Measurements from ENCODE around the gene TRMU.
"Not testable (repeated sequence)": the region's sequence is repeated elsewhere in the genome, so short reads cannot be mapped to it uniquely, and the experiment has no call there.

Gene TRMU

DNA sequence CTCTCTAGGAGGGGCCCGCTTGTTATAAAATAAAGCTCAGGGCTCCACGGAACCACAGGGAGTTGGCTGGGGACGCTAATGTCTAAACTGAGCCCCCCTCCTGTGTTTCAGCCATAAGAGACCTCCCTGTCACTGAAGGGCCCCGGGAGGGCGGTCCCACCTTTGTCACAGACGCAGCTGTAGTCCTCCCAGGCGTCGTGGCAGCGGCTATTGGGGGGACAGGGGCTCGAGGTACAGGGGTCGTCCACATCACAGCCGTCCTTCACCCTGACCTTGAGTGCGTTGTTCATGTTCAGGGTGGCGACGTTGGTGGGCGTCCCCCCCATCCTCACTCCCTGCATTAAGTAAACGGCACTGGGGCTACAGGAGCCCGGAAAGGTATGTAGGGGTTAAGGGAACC lies 62.0 kb downstream of the TRMU start:
- H3K4me3 ChIP-seq (ENCODE audit: low read depth, low read length) = no peak overlapping the region

GRCh38 chr22:46397951-46398350 lies 62.4 kb downstream of the TRMU start:
- no peak overlapping the region for H3K4me3 ChIP-seq (ENCODE audit: low read depth, low read length)
- no peak for DNase-seq (ENCODE audit: low read depth)

More for the DNA sequence above, 62.0 kb downstream of the TRMU start:
- DNase-seq (ENCODE audit: low read depth) = no peak

DNA sequence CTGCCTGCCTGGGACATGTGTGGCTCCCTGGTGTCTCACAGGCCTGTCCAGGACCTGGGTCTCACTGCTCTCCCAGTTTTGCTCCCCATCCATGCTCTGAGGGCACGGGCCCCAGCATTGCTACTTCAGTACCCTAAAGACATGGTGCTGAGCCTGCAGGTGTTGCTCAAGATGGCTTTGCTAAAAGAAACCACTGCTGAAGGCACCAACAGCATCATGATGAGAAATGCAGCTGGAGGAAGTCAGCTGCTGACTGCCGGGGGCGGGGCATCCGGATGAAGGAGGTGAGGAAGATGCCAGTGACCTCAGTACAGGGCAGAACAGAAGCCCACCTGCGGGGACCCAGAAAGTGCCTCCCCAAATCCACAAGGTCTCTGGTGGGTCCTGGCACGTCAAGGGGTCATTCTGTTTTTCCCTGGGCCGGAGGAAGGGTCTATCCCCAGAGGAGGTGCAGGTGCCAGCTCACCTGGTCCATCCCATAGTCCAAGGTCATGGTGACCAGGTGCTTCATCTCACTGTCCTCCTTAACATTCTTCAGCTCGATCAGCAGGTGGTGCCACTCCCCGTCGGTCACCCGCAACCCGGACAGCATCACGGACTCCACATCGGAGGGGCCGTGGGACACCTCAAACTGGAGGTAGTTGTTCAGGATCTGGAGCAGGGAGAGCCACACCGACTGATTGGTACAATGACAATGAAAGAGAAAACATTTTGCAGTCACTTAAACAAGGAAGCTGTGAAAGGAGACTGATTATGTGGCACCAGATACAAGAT lies 63.9 kb downstream of the TRMU start:
- no peak overlapping the region for H3K4me3 ChIP-seq (ENCODE audit: low read depth, low read length)
- no peak for DNase-seq (ENCODE audit: low read depth)

GRCh38 chr22:46401370-46401769 lies 65.9 kb downstream of the TRMU start:
- no peak overlapping the region for H3K4me3 ChIP-seq (ENCODE audit: low read depth, low read length)
- DNase-seq (ENCODE audit: low read depth) = no peak

DNA sequence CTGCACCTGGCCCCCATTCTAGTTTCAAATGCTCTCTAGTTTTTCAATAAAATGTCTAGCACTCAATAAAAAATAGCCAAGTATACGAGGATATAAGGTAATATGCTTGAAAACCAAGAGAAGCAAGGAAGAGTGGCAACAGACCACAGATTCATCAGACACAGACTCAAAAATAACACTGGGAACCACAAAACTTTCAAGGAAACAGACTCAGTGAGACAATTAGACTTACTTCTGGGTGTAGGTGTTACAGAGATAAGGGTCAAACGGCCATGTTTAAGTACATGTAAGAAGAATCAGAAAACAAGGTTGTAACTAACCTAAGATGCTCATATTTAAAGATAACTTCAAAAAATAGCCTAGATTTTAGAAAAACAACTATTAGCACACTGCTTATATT lies 67.0 kb downstream of the TRMU start:
- DNase-seq (ENCODE audit: low read depth) = no peak
- H3K4me3 ChIP-seq (ENCODE audit: low read depth, low read length) = no peak overlapping the region

DNA sequence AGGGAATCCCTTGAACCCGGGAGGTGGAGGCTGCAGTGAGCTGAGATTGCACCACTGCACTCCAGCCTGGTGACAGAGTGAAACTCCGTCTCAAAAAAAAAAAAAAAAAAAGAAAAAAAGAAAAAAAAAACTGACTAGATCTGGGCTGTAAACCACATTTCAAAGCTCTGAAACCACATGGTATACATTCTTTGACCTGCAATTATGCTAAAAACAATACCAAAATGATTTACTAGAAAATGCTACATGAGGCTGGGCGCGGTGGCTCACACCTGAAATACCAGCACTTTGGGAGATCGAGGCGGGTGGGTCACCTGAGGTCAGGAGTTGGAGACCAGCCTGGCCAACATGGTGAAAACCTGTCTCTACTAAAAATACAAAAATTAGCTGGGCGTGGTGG lies 68.4 kb downstream of the TRMU start:
- H3K4me3 ChIP-seq (ENCODE audit: low read depth, low read length); DNase-seq (ENCODE audit: low read depth): not testable (repeated sequence)

GRCh38 chr22:46405901-46406300 lies 70.4 kb downstream of the TRMU start:
- H3K4me3 ChIP-seq (ENCODE audit: low read depth, low read length) = no peak overlapping the region
- DNase-seq (ENCODE audit: low read depth) = no peak

DNA sequence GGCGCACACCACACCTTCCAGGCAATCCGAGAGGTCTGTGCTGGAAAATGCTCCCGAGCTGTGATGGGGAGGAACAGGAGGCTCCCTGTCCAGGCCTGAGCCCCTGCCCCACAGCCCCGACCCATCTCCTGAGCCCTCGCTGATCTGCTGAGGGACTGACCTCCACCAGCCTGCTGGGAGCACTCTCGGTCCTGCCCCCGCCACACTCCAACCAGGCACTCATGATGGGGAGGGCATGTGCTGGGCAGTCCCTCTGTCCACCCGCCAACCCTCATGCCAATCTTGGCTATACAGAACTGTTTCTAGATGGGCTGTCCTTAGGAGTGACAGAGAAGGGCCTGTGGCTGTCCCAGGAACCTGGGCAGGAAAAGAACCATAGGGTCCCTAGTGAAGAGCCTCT lies 70.8 kb downstream of the TRMU start:
- no peak for DNase-seq (ENCODE audit: low read depth)
- no peak overlapping the region for H3K4me3 ChIP-seq (ENCODE audit: low read depth, low read length)

- no peak for DNase-seq (ENCODE audit: low read depth)
- no peak overlapping the region for H3K4me3 ChIP-seq (ENCODE audit: low read depth, low read length)
Measured at GRCh38 chr22:46406791-46407190, 71.3 kb downstream of the TRMU start.
